DND-41 (cell line): Measurements from ENCODE around the gene HOXD10.

ENCODE experiments used
- ATAC-seq: fragments of 200-7000 bp; cut with Tn5 transposase; 3 replicates; pipeline ENCODE4 v1.9.1; 2021; ENCODE audit warnings: low read depth; ENCODE audit not compliant: insufficient read depth
- DNase-seq: peaks from one replicate; pipeline ENCODE4 v3.0.0-alpha.2; 2020
- H2AFZ ChIP-seq: 2 replicates; pipeline ENCODE4 v1.6.0; 2012; ENCODE audit warnings: low read depth, low read length
- H3K27ac ChIP-seq: 2 replicates; pipeline ENCODE4 v1.5.1; 2012; ENCODE audit warnings: low read length, inconsistent platforms
- H3K27me3 ChIP-seq: fragments of 200-600 bp; sonication (generic); 2 replicates; pipeline ENCODE4 v1.6.0; 2012; ENCODE audit warnings: low read length, mild to moderate bottlenecking, inconsistent platforms; ENCODE audit not compliant: insufficient read depth, poor library complexity
- H3K36me3 ChIP-seq: 2 replicates; pipeline ENCODE4 v1.5.1; 2012; ENCODE audit warnings: low read length, inconsistent platforms; ENCODE audit not compliant: insufficient read depth
- H3K4me1 ChIP-seq: 2 replicates; pipeline ENCODE4 v1.5.1; 2012; ENCODE audit warnings: mild to moderate bottlenecking, low read length; ENCODE audit not compliant: insufficient read depth
- H3K4me2 ChIP-seq: 2 replicates; pipeline ENCODE4 v1.6.0; 2012; ENCODE audit warnings: mild to moderate bottlenecking, moderate library complexity, low read length, inconsistent platforms; ENCODE audit not compliant: insufficient read depth
- H3K4me3 ChIP-seq, 2 experiments: fragments of 200-600 bp in 1 of 2; shearing (Covaris generic) in 1 of 2; 2 replicates each; pipeline ENCODE4 v1.5.1; 2012 to 2016; ENCODE audit warnings: inconsistent platforms in 2 of 2, low read length in 2 of 2, mild to moderate bottlenecking in 2 of 2, low read depth in 1 of 2, moderate library complexity in 1 of 2
- H3K79me2 ChIP-seq: 2 replicates; pipeline ENCODE4 v1.6.0; 2012; ENCODE audit warnings: low read length, inconsistent platforms; ENCODE audit not compliant: insufficient read depth
- H3K9ac ChIP-seq: 2 replicates; pipeline ENCODE4 v1.6.0; 2012; ENCODE audit warnings: low read depth, mild to moderate bottlenecking, inconsistent platforms, low read length, moderate library complexity
- H3K9me3 ChIP-seq: 2 replicates; pipeline ENCODE4 v1.5.1; 2012; ENCODE audit warnings: low read length, moderate library complexity, mild to moderate bottlenecking, inconsistent platforms; ENCODE audit not compliant: insufficient read depth, severe bottlenecking
- H4K20me1 ChIP-seq: 2 replicates; pipeline ENCODE4 v1.6.0; 2012; ENCODE audit warnings: low read length; ENCODE audit not compliant: insufficient read depth
- CTCF ChIP-seq: IDR thresholded peaks from 2 replicates; pipeline ENCODE4 v1.5.1; 2012; ENCODE audit warnings: borderline replicate concordance, low read length, moderate library complexity, mild to moderate bottlenecking; ENCODE audit not compliant: poor library complexity, severe bottlenecking; ENCODE audit errors: extremely low read depth
- EZH2 ChIP-seq: IDR thresholded peaks from 3 replicates; pipeline ENCODE4 v1.6.1; 2012; ENCODE audit warnings: borderline replicate concordance, low read depth, mild to moderate bottlenecking, moderate library complexity, low read length, inconsistent platforms; ENCODE audit not compliant: severe bottlenecking

HOXD10 gene

DNA sequence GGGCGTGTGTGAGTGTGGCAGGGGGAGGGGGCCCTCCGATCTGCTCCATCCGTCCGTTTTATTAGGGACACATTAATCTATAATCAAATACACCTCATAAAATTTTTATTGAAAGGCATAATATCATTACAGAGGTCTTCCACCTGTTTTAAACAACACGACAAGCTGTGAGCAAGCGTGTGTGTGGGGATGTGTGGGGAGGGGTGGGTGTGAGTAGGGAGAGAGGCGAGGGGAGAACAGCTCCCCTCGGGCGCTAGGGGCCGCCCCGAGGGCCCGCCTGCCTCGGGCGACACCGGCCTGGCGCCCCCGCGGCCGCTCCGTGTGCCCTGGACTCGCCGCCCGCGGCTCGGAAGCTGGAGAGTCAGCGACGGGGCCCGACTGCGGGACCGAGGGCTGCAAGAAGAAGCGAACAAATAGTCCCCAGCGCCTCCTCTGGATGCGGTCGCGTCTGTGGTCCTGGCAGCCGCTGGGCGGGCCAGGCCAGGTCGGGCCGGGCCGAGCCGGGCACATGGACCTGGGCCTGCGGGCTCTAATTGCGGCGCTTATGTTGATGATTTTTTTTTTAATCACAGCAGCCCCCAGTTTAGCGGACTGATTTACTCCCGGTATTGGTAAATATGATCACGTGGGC lies 5.6 kb downstream of the HOXD10 start:
- Histone ChIP-seq H3K36me3 (no peaks in the 10 kb centered on the region), H3K79me2 (no peaks in the 10 kb centered on the region), H3K4me3 (no peak overlapping the region), H3K4me1 (peaks cover 1% of the 10 kb centered on the region; the same call in 1 of the 2 replicates), H3K4me2 (no peak overlapping the region), H3K9me3 (no peaks in the 10 kb centered on the region), H2AFZ (no peak overlapping the region), H3K27ac (no peak overlapping the region), H3K9ac (no peak overlapping the region), H3K27me3 (no peaks in the 10 kb centered on the region), H4K20me1 (no peaks in the 10 kb centered on the region)
- no peak for TF ChIP-seq CTCF
- no peak for TF ChIP-seq EZH2
- ATAC-seq (no peak), DNase-seq (no peak)

- Histone ChIP-seq H4K20me1 (no peaks in the 10 kb centered on the region), H3K27ac (no peak within 1 kb of the TSS), H3K4me2 (no peak within 1 kb of the TSS), H3K9me3 (no peaks in the 10 kb centered on the region), H3K79me2 (no peaks in the 10 kb centered on the region), H3K36me3 (no peaks in the 10 kb centered on the region), H3K9ac (no peak within 1 kb of the TSS), H3K27me3 (no peaks in the 10 kb centered on the region), H2AFZ (no peak within 1 kb of the TSS), H3K4me3 (no peak within 1 kb of the TSS), H3K4me1 (peaks cover 4% of the 10 kb centered on the region; the same call in 1 of the 2 replicates)
- no peak for ATAC-seq
- TF ChIP-seq EZH2 (no peak), CTCF (no peak)
- DNase-seq, result no peak
These were observed 6.3 kb downstream of the HOXD10 start, which contains the start of gene HOXD9 for GRCh38 chr2:176122683-176123410. HOXD9 (plus strand) TSS chr2:176122719; CDS start chr2:176122769, 50 bp downstream.

- DNase-seq (no peak), ATAC-seq (no peak)
- TF ChIP-seq CTCF (no peak), EZH2 (no peak)
- Histone ChIP-seq H3K36me3 (no peaks in the 10 kb centered on the region), H3K9ac (no peak overlapping the region), H3K4me1 (peaks cover 4% of the 10 kb centered on the region; the same call in 1 of the 2 replicates), H2AFZ (no peak overlapping the region), H4K20me1 (no peaks in the 10 kb centered on the region), H3K27me3 (no peaks in the 10 kb centered on the region), H3K4me2 (no peak overlapping the region), H3K79me2 (no peaks in the 10 kb centered on the region), H3K27ac (no peak overlapping the region), H3K9me3 (no peaks in the 10 kb centered on the region), H3K4me3 (no peak overlapping the region)
These were observed 7.0 kb downstream of the HOXD10 start for GRCh38 chr2:176123411-176124109.
